ENCODE data around the gene GNG2.

DNA sequence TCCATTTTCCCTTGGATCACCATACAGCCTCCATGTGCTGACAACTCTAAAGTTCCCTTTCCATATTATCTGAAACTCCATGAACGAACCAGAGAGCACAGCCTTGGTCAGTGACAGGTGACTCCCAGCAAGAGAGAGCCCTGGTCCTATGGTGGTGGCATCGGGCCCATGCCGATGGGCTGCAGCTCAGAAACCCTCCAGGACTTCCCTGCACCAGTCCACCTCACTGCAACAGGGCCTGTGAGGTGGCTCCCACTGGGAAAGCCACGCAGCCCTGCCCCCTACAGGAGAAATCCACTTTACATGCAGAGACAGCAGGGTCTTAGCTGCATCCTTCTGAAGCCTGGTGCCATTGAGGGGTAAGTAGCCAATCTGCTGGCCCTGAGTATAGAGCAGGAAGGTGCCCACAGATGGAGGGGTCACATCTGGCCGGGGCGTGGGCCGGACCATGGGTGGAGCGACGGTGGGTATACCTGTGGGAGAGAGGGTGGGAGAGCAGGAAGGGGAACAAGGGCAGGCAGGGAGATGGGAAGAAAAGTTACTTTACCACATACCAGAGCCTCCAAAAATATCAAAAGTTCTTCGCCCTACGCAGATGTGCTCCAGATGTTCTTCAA, 153.7 kb downstream of the GNG2 start:
- TF ChIP-seq, protein P1, sequence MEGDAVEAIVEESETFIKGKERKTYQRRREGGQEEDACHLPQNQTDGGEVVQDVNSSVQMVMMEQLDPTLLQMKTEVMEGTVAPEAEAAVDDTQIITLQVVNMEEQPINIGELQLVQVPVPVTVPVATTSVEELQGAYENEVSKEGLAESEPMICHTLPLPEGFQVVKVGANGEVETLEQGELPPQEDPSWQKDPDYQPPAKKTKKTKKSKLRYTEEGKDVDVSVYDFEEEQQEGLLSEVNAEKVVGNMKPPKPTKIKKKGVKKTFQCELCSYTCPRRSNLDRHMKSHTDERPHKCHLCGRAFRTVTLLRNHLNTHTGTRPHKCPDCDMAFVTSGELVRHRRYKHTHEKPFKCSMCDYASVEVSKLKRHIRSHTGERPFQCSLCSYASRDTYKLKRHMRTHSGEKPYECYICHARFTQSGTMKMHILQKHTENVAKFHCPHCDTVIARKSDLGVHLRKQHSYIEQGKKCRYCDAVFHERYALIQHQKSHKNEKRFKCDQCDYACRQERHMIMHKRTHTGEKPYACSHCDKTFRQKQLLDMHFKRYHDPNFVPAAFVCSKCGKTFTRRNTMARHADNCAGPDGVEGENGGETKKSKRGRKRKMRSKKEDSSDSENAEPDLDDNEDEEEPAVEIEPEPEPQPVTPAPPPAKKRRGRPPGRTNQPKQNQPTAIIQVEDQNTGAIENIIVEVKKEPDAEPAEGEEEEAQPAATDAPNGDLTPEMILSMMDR (IDR thresholded peaks at IDR 0.05): no peak
- no peak for TF ChIP-seq POLR2A (IDR thresholded peaks at IDR 0.05)

Measured in uterus (tissue), 2 donors.